Heart right ventricle (tissue), 16 donors: ENCODE measurements around the gene KIF1A. TPM values are rescaled to one million over a fixed set of nuclear protein-coding genes. Genes with fewer than 3 reads are reported as not detected.

ENCODE experiments used
- ATAC-seq, 8 donors: fragments of 200-7000 bp; cut with Tn5 transposase; one replicate each; pipeline ENCODE4 v1.9.1; 2020; ENCODE audit warnings: mild to moderate bottlenecking in 8 of 8, moderate library complexity in 8 of 8, moderate number of reproducible peaks in 1 of 8
- DNase-seq, 2 donors: peaks; one replicate each; pipeline ENCODE4 v3.0.0-alpha.2; 2020
- H3K27ac ChIP-seq, 10 donors: fragments of 200-600 bp; sonication (generic) in 2 of 10; one replicate each; pipeline versions ENCODE4 v1.5.0 to v1.8.0; 2020 to 2022; ENCODE audit warnings: mild to moderate bottlenecking in 3 of 10
- H3K27me3 ChIP-seq, 7 donors: fragments of 200-600 bp; one replicate each; pipeline ENCODE4 v1.8.0; 2021 to 2022; ENCODE audit warnings: mild to moderate bottlenecking in 2 of 7
- H3K36me3 ChIP-seq, 9 donors: fragments of 200-600 bp; sonication (generic) in 1 of 9; one replicate each; pipeline versions ENCODE4 v1.5.0 to v1.8.0; 2020 to 2022; ENCODE audit warnings: mild to moderate bottlenecking in 2 of 9
- H3K4me1 ChIP-seq, 9 donors: fragments of 200-600 bp; sonication (generic) in 1 of 9; one replicate each; pipeline versions ENCODE4 v1.5.0 to v1.8.0; 2020 to 2022; ENCODE audit warnings: mild to moderate bottlenecking in 4 of 9
- H3K4me3 ChIP-seq, 10 donors: fragments of 200-600 bp; sonication (generic) in 2 of 10; one replicate each; pipeline versions ENCODE4 v1.5.0 to v1.8.0; 2020 to 2022; ENCODE audit warnings: mild to moderate bottlenecking in 7 of 10, moderate library complexity in 2 of 10
- H3K9me3 ChIP-seq, 11 donors: fragments of 200-600 bp in 10 of 11; sonication (generic) in 2 of 11; one replicate each; pipeline versions ENCODE4 v1.5.0 to v1.8.0; 2013 to 2022; ENCODE audit warnings: mild to moderate bottlenecking in 2 of 11, control low read depth in 1 of 11, moderate library complexity in 1 of 11
- CTCF ChIP-seq, 9 donors: fragments of 200-600 bp; sonication (generic) in 2 of 9; IDR thresholded peaks; one replicate each; pipeline versions ENCODE4 v1.5.0 to v1.8.0; 2021 to 2022; ENCODE audit warnings: antibody characterized with exemption in 9 of 9, mild to moderate bottlenecking in 5 of 9, moderate library complexity in 1 of 9
- WGBS, 2 donors: extraction: QIAGEN DNeasy Blood & Tissue Kit; methylation state at CpG; one replicate each; pipeline ENCODE4 v1.1.7; 2013; ENCODE audit warnings: inconsistent platforms in 1 of 2; 5-methylcytosine and 5-hydroxymethylcytosine counted together
- intact Hi-C, 10 donors: fragments of 100-400 bp; cut with DNase I; formaldehyde crosslinking; loops; one replicate each; pipeline versions ENCODE4 v1.11.1 to v1.14.2; 2022
- long read RNA-seq, 3 donors: library from polyadenylated mRNA; unstranded; transcript quantifications; one replicate each; pipeline ENCODE4 v2.0.0, GENCODE V29; 2020 to 2021
- polyA plus RNA-seq, 2 donors: library from polyadenylated mRNA; stranded (reverse); fragments of 200-250 nt; gene quantifications; one replicate each; pipeline ENCODE4 v1.2.3, GENCODE V29; 2013
- total RNA-seq, 10 donors: library from RNA; stranded (reverse); fragmentation: NEBNext Ultra II Directional in 3 of 10; extraction: Animal tissue kit (Norgen Biotek cat#: 25700) in 3 of 10; gene quantifications; one replicate each; pipeline versions ENCODE4 v1.2.1 to v1.2.4, GENCODE V29; 2021 to 2023
- donor health status: Arrhythmogenic right ventricular cardiomyopathy.
- donor health status: ischemic (EF 13 %, LVEDD 7.1; RV severe dilation, severe dysfunction).
- donor health status: healthy with polysubstance abuse.
- donor health status: DM: no; HTN: yes; CAD: no.
- donor health status: DM: no; HTN: no; CAD: no.
- donor health status: ischemic (EF 25% LVEDD 6.9; RV normal size, moderate dysfunction).
- donor health status: ischemic (EF 25% LVEDD 5.7; RV mildly dilated, moderate dysfunction).
- donor health status: healthy.
- donor health status: DM: yes; HTN: yes; CAD: no.
- donor health status: Ischemic cardiomyopathy.
- donor health status: ischemic (EF 35%, LVEDD 5.7; RV mildly dilated, moderate dysfunction).
- donor health status: nonischemic (EF 11% LVEDD 7.7; RV severe dilation, severe dysfunction).
- donor health status: DM: yes; HTN: yes; CAD: no.
- donor health status: PGD.
- donor health status: ischemic (EF 29% LVEDD 5.4; RV normal size, mild dysfunction).
- donor health status: nonischemic (EF 23%, LVEDD 6.1; RV moderate dilation, normal function).

The KIF1A gene, protein sequence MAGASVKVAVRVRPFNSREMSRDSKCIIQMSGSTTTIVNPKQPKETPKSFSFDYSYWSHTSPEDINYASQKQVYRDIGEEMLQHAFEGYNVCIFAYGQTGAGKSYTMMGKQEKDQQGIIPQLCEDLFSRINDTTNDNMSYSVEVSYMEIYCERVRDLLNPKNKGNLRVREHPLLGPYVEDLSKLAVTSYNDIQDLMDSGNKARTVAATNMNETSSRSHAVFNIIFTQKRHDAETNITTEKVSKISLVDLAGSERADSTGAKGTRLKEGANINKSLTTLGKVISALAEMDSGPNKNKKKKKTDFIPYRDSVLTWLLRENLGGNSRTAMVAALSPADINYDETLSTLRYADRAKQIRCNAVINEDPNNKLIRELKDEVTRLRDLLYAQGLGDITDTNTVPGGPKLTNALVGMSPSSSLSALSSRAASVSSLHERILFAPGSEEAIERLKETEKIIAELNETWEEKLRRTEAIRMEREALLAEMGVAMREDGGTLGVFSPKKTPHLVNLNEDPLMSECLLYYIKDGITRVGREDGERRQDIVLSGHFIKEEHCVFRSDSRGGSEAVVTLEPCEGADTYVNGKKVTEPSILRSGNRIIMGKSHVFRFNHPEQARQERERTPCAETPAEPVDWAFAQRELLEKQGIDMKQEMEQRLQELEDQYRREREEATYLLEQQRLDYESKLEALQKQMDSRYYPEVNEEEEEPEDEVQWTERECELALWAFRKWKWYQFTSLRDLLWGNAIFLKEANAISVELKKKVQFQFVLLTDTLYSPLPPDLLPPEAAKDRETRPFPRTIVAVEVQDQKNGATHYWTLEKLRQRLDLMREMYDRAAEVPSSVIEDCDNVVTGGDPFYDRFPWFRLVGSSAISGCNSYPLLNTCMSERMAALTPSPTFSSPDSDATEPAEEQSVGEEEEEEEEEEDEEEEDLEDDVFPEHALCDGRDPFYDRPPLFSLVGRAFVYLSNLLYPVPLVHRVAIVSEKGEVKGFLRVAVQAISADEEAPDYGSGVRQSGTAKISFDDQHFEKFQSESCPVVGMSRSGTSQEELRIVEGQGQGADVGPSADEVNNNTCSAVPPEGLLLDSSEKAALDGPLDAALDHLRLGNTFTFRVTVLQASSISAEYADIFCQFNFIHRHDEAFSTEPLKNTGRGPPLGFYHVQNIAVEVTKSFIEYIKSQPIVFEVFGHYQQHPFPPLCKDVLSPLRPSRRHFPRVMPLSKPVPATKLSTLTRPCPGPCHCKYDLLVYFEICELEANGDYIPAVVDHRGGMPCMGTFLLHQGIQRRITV (N-terminal part only)
- total RNA-seq (10 to 100 TPM in 2 of 10 donors, 1 to 10 TPM in 6, under 1 TPM in 2; 0.51 to 21.4 (median 1.6) TPM), polyA plus RNA-seq (under 1 TPM; 0.37 to 0.42 TPM)
- long read RNA-seq, donor 1: 0 reads
- long read RNA-seq, donor 2, partial matches to known transcripts: 3 of 3 reads
- long read RNA-seq, donor 2, other reads (novel, unspliced or antisense): 0 of 3 reads
- long read RNA-seq, donor 3: 0 reads

GRCh38 chr2:240819858-240820606 lies at the start of gene KIF1A:
KIF1A (minus strand) TSS chr2:240820219; CDS start chr2:240797752, 22,467 bp downstream.
- peaks cover 0 to 23% (median 19%) of the 10 kb centered on the region in 9 donors for H3K4me1 ChIP-seq
- H3K27me3 ChIP-seq: peaks cover 23 to 76% (median 74%) of the 10 kb centered on the region in 7 donors
- peaks cover 0 to 11% (median 0%) of the 10 kb centered on the region in 11 donors for H3K9me3 ChIP-seq
- intact Hi-C loops: no loop called here
- no peak within 1 kb of the TSS for H3K27ac ChIP-seq
- 0 to 1% methylated on average over 58 to 104 of the region's 104 CpGs for WGBS, 2 donors
- H3K4me3 ChIP-seq: peak within 1 kb of the TSS in 9 of 10 donors; percentile 16 to 46 (median 34)
- peak in 1 of 8 donors; percentile 55 for ATAC-seq
- TF ChIP-seq CTCF (IDR thresholded peaks at IDR 0.05): no peak
- H3K36me3 ChIP-seq: no peaks in the 10 kb centered on the region
- DNase-seq: no peak

DNA sequence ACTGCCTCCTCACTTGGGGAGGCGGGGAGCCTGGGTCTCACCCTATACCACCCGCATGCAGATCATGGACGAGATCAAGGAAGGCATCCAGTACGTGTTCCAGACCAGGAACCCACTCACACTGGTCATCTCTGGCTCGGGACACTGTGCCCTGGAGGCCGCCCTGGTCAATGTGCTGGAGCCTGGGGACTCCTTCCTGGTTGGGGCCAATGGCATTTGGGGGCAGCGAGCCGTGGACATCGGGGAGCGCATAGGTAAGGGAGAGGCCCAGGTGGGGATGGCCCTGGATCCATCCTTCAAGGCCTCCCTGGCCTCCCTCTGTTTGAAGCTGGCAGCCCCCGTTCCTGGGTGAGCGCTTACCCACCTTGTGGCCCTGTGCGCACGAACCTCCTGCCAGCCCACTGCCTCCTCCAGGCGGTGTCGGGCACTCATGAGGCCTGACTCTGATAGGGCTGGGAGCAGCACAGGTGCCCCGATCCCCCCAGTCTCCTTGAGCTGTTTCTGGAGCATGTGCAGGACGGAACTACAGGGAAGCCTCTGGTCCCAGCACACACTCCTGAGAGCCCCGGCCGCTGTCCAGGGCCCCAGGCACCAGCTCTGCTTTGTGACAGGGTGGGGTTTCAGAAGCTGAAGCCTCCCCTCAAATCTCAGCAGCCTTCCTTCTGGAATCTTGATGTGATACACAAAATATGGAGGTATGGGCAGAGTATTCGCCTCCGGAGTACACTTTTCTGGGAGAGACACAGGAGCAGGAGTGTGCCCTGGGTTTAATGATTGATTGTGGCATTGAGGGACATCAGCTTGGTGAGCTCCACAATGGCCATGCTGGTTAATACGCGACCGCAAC lies 49.3 kb upstream of the KIF1A start:
- 87 to 90% methylated on average over 25 of the region's 25 CpGs for WGBS, 2 donors
- no peak for ATAC-seq

More for the DNA sequence above, 49.3 kb upstream of the KIF1A start:
- no peaks in the 10 kb centered on the region for H3K36me3 ChIP-seq
- no peak for DNase-seq
- H3K27me3 ChIP-seq: peaks cover 0 to 30% (median 0%) of the 10 kb centered on the region in 7 donors
- intact Hi-C loops: no loop called here
- no peaks in the 10 kb centered on the region for H3K9me3 ChIP-seq
- no peak overlapping the region for H3K4me3 ChIP-seq
- no peaks in the 10 kb centered on the region for H3K4me1 ChIP-seq
- no peak for TF ChIP-seq CTCF (IDR thresholded peaks at IDR 0.05)
- no peak overlapping the region for H3K27ac ChIP-seq
